Measurements from ENCODE around the gene FAM180B.

GRCh38 chr11:47553406-47553743, 33.1 kb upstream of the FAM180B start:
- TF ChIP-seq CTCF (conservative IDR thresholded peaks at IDR 0.05; ENCODE audit: low read depth in 2 of 2), result no peak
- no peak for TF ChIP-seq EZH2 (IDR thresholded peaks at IDR 0.05; ENCODE audit: low read depth, unreplicated experiment)
- no peak for TF ChIP-seq POLR2AphosphoS5 (IDR thresholded peaks at IDR 0.05; ENCODE audit: low read depth)
